Hematopoietic multipotent progenitor cell treated with erythropoietin and hydrocortisone succinate and interleukin-3 and kit ligand, for 17 days (in vitro differentiated cells): ENCODE results near the gene POLE3.
A peak's percentile ranks its signal among the peaks of the same experiment; 100 is the strongest.
"Not testable (repeated sequence)": the region's sequence is repeated elsewhere in the genome, so short reads cannot be mapped to it uniquely, and the experiment has no call there.

ENCODE experiments used
- DNase-seq: peaks from one replicate; pipeline ENCODE4 v3.0.0-alpha.2; 2015; ENCODE audit warnings: low spot score

Gene POLE3

GRCh38 chr9:113403646-113404045, 6.8 kb downstream of the POLE3 start:
- no peak for DNase-seq

GRCh38 chr9:113401027-113401792, 9.3 kb downstream of the POLE3 start, which contains the start of gene ALAD:
Gene ALAD, minus strand, starts transcription at chr9:113401284. Its CDS starts 7,725 bp downstream, at chr9:113393559.
- DNase-seq: peak; percentile 100

- DNase-seq: peak; percentile 46
Measured at GRCh38 chr9:113399646-113400200, 10.8 kb downstream of the POLE3 start.

- DNase-seq: peak; percentile 48
Measured at GRCh38 chr9:113398796-113399195, 11.7 kb downstream of the POLE3 start.

- DNase-seq: peak; percentile 88
Measured at GRCh38 chr9:113397203-113397631, 13.3 kb downstream of the POLE3 start.

GRCh38 chr9:113395000-113395861, 15.2 kb downstream of the POLE3 start:
- DNase-seq: peak; percentile 33

GRCh38 chr9:113393281-113393680, 17.2 kb downstream of the POLE3 start:
- DNase-seq: no peak

- no peak for DNase-seq
Measured at GRCh38 chr9:113391917-113392316, 18.6 kb downstream of the POLE3 start.

- DNase-seq: no peak
Measured at GRCh38 chr9:113390192-113390960, 20.1 kb downstream of the POLE3 start.

GRCh38 chr9:113389451-113389850, 21.0 kb downstream of the POLE3 start:
- no peak for DNase-seq

- DNase-seq: no peak
Measured at GRCh38 chr9:113388833-113389232, 21.6 kb downstream of the POLE3 start.

GRCh38 chr9:113387560-113388230, 22.8 kb downstream of the POLE3 start:
- DNase-seq: no peak

GRCh38 chr9:113386571-113387393, 23.7 kb downstream of the POLE3 start:
- no peak for DNase-seq

GRCh38 chr9:113381909-113382411, 28.5 kb downstream of the POLE3 start:
- DNase-seq: no peak

GRCh38 chr9:113381441-113381840, 29.0 kb downstream of the POLE3 start:
- DNase-seq: not testable (repeated sequence)

- no peak for DNase-seq
Measured at GRCh38 chr9:113380869-113381378, 29.6 kb downstream of the POLE3 start.

GRCh38 chr9:113379829-113380210, 30.7 kb downstream of the POLE3 start:
- DNase-seq: not testable (repeated sequence)

GRCh38 chr9:113379094-113379828, 31.2 kb downstream of the POLE3 start:
- not testable (repeated sequence) for DNase-seq
